Fibroblast of the aortic adventitia (primary cell): ENCODE measurements around the gene PUDP. TPM values are rescaled to one million over a fixed set of nuclear protein-coding genes. Genes with fewer than 3 reads are reported as not detected.
A peak's percentile ranks its signal among the peaks of the same experiment; 100 is the strongest.
"Not testable (repeated sequence)": the region's sequence is repeated elsewhere in the genome, so short reads cannot be mapped to it uniquely, and the experiment has no call there.

ENCODE experiments used
- DNase-seq: peaks from one replicate; pipeline ENCODE4 v3.0.0-alpha.2; 2010; ENCODE audit warnings: low read depth
- H3K4me3 ChIP-seq: 2 replicates; pipeline ENCODE4 v1.5.1; 2011; ENCODE audit warnings: low read depth, mild to moderate bottlenecking, control low read depth, low read length, moderate library complexity
- CTCF ChIP-seq: IDR thresholded peaks from 2 replicates; pipeline ENCODE4 v1.5.1; 2011; ENCODE audit warnings: mild to moderate bottlenecking, low read length, control low read depth, inconsistent platforms; ENCODE audit not compliant: insufficient read depth
- total RNA-seq: library from RNA; depleted of rRNA; stranded (reverse); fragments of >200 nt; gene quantifications from 2 replicates; pipeline ENCODE4 v1.2.3, GENCODE V29; 2012; ENCODE audit warnings: low replicate concordance

Gene PUDP
- total RNA-seq, 1 donor = 12.4 TPM

GRCh38 chrX:7028246-7028645 lies 119.7 kb downstream of the PUDP start:
- TF ChIP-seq CTCF = no peak
- H3K4me3 ChIP-seq = no peak overlapping the region
- peak; percentile 41 for DNase-seq

- no peak for DNase-seq
- no peak for TF ChIP-seq CTCF
- H3K4me3 ChIP-seq = no peak overlapping the region
Observed at GRCh38 chrX:7027071-7027470, 120.9 kb downstream of the PUDP start.

GRCh38 chrX:7026365-7026764 lies 121.6 kb downstream of the PUDP start:
- H3K4me3 ChIP-seq, DNase-seq: not testable (repeated sequence)

GRCh38 chrX:7025471-7025870 lies 122.5 kb downstream of the PUDP start:
- TF ChIP-seq CTCF = no peak
- H3K4me3 ChIP-seq = no peak overlapping the region
- DNase-seq = no peak

- TF ChIP-seq CTCF = no peak
- no peak overlapping the region for H3K4me3 ChIP-seq
Observed at GRCh38 chrX:7024850-7025249, 123.1 kb downstream of the PUDP start.

GRCh38 chrX:7022996-7023395 lies 125.0 kb downstream of the PUDP start:
- not testable (repeated sequence) for DNase-seq, H3K4me3 ChIP-seq

More at GRCh38 chrX:7024850-7025249, 123.1 kb downstream of the PUDP start:
- no peak for DNase-seq

GRCh38 chrX:7021991-7022390 lies 126.0 kb downstream of the PUDP start:
- H3K4me3 ChIP-seq = no peak overlapping the region
- TF ChIP-seq CTCF = no peak
- no peak for DNase-seq

- DNase-seq = no peak
- no peak overlapping the region for H3K4me3 ChIP-seq
- TF ChIP-seq CTCF = no peak
Observed at GRCh38 chrX:7019555-7019954, 128.4 kb downstream of the PUDP start.

GRCh38 chrX:7012262-7012834 lies 135.6 kb downstream of the PUDP start:
- DNase-seq = peak; percentile 28
- H3K4me3 ChIP-seq = not testable (repeated sequence)

- not testable (repeated sequence) for DNase-seq
Observed at GRCh38 chrX:7010897-7011296, 137.1 kb downstream of the PUDP start.

GRCh38 chrX:7007328-7007727 lies 140.6 kb downstream of the PUDP start:
- not testable (repeated sequence) for H3K4me3 ChIP-seq, DNase-seq

More at GRCh38 chrX:7010897-7011296, 137.1 kb downstream of the PUDP start:
- not testable (repeated sequence) for H3K4me3 ChIP-seq
